Osteoblast (primary cell): ENCODE results near the gene SNAP29. TPM values are rescaled to one million over a fixed set of nuclear protein-coding genes. Genes with fewer than 3 reads are reported as not detected.
"Not testable (repeated sequence)": the region's sequence is repeated elsewhere in the genome, so short reads cannot be mapped to it uniquely, and the experiment has no call there.

ENCODE experiments used
- DNase-seq: peaks from one replicate; pipeline ENCODE4 v3.0.0; 2011; ENCODE audit warnings: low spot score, mixed read lengths; ENCODE audit not compliant: insufficient read length; ENCODE audit errors: missing footprints
- H2AFZ ChIP-seq: 2 replicates; pipeline ENCODE4 v1.6.0; 2011; ENCODE audit warnings: mild to moderate bottlenecking, low read length
- H3K27ac ChIP-seq: 2 replicates; pipeline ENCODE4 v1.5.1; 2011; ENCODE audit warnings: mild to moderate bottlenecking, low read depth, low read length, moderate library complexity
- H3K27me3 ChIP-seq: 2 replicates; pipeline ENCODE4 v1.6.0; 2012; ENCODE audit warnings: mild to moderate bottlenecking, control low read depth, inconsistent platforms, low read length, moderate library complexity; ENCODE audit not compliant: insufficient read depth
- H3K36me3 ChIP-seq: 2 replicates; pipeline ENCODE4 v1.5.1; 2011; ENCODE audit warnings: mild to moderate bottlenecking, low read length, control low read depth, moderate library complexity; ENCODE audit not compliant: insufficient read depth
- H3K4me1 ChIP-seq: 2 replicates; pipeline ENCODE4 v1.5.1; 2011; ENCODE audit warnings: mild to moderate bottlenecking, low read length, control low read depth, moderate library complexity; ENCODE audit not compliant: insufficient read depth
- H3K4me2 ChIP-seq: 2 replicates; pipeline ENCODE4 v1.6.0; 2011; ENCODE audit warnings: mild to moderate bottlenecking, low read length; ENCODE audit not compliant: insufficient read depth
- H3K4me3 ChIP-seq: fragments of 200-600 bp; sonication (generic); 3 replicates; pipeline ENCODE4 v1.5.1; 2012; ENCODE audit warnings: mild to moderate bottlenecking, low read length, inconsistent platforms; ENCODE audit not compliant: insufficient read depth
- H3K79me2 ChIP-seq: 2 replicates; pipeline ENCODE4 v1.6.0; 2012; ENCODE audit warnings: mild to moderate bottlenecking, low read length, control low read depth, inconsistent platforms; ENCODE audit not compliant: insufficient read depth
- H3K9me3 ChIP-seq: 2 replicates; pipeline ENCODE4 v1.5.1; 2011; ENCODE audit warnings: low read depth, low read length, control low read depth
- H4K20me1 ChIP-seq: 2 replicates; pipeline ENCODE4 v1.6.0; 2012; ENCODE audit warnings: mild to moderate bottlenecking, low read length, control low read depth; ENCODE audit not compliant: insufficient read depth
- total RNA-seq: library from RNA; depleted of rRNA; stranded (reverse); fragments of >200 nt; gene quantifications from 2 replicates; pipeline ENCODE4 v1.2.3, GENCODE V29; 2012
- TF ChIP-seq, protein P1 (sequence below): IDR thresholded peaks from 2 replicates; pipeline ENCODE4 v1.5.1; 2011; ENCODE audit warnings: mild to moderate bottlenecking, low read depth, low read length, moderate library complexity; ENCODE audit errors: extremely low read depth

SNAP29 gene
- total RNA-seq, 1 donor: 13.0 TPM

DNA sequence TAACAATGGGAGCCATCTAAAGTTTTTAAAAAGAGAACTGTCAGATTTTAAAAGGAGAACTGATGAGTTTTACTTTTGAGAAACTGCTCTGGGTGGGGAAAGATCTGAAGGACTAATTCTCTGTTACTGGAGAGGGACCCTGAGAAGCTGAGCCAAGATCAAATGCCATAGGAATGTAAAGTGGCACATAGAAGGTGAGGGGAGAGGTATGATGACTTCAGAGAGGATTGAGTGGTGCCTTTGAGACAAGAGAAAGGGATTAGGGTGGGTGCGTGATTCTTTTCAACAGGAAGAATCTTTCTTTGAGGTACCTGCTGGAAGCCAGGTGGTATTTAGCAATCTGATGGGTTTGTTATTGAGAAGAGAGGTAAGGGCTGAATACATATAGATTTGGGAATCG, 67.4 kb downstream of the SNAP29 start:
- H3K27me3 ChIP-seq: no peaks in the 10 kb centered on the region
- H3K4me1 ChIP-seq: peaks cover 7% of the 10 kb centered on the region
- no peak overlapping the region for H3K27ac ChIP-seq
- DNase-seq: no peak
- H3K4me2 ChIP-seq: no peak overlapping the region
- H3K9me3 ChIP-seq: no peaks in the 10 kb centered on the region
- TF ChIP-seq, protein P1, sequence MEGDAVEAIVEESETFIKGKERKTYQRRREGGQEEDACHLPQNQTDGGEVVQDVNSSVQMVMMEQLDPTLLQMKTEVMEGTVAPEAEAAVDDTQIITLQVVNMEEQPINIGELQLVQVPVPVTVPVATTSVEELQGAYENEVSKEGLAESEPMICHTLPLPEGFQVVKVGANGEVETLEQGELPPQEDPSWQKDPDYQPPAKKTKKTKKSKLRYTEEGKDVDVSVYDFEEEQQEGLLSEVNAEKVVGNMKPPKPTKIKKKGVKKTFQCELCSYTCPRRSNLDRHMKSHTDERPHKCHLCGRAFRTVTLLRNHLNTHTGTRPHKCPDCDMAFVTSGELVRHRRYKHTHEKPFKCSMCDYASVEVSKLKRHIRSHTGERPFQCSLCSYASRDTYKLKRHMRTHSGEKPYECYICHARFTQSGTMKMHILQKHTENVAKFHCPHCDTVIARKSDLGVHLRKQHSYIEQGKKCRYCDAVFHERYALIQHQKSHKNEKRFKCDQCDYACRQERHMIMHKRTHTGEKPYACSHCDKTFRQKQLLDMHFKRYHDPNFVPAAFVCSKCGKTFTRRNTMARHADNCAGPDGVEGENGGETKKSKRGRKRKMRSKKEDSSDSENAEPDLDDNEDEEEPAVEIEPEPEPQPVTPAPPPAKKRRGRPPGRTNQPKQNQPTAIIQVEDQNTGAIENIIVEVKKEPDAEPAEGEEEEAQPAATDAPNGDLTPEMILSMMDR: no peak
- H3K36me3 ChIP-seq: no peaks in the 10 kb centered on the region
- peaks cover 52% of the 10 kb centered on the region for H4K20me1 ChIP-seq
- H2AFZ ChIP-seq: no peak overlapping the region
- H3K79me2 ChIP-seq: peaks cover 97% of the 10 kb centered on the region
- H3K4me3 ChIP-seq: no peak overlapping the region

DNA sequence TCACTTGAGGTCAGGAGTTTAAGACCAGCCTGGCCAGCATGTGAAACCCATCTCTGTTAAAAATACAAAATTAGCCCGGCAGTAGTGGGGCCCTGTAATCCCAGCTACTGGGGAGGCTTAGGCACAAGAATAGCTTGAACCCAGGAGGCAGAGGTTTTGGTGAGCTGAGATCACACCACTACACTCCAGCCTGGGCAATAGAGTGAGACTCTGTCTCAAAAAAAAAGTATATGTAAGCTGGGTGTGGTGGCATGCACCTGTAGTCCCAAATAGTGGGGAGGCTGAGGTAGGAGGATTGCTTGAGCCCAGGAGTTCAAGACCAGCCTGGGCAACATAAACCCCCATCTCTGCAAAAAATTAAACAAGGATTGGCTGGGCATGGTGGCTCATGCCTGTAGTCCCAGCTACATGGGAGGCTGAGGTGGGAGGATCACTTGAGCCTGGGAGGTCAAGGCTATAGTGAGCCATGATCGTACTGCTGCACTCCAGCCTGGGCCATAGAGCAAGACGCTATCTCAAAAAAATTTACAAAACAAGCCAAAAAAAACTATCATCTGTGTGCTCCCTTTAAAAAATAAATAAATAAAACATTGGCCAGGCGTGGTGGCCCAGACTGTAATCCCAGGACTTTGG, 69.2 kb downstream of the SNAP29 start:
- H3K4me2 ChIP-seq: no peak overlapping the region
- H3K79me2 ChIP-seq: peaks cover 96% of the 10 kb centered on the region
- H3K27ac ChIP-seq: no peak overlapping the region
- no peak overlapping the region for H3K4me3 ChIP-seq
- peaks cover 57% of the 10 kb centered on the region for H4K20me1 ChIP-seq
- TF ChIP-seq, protein P1: no peak
- no peaks in the 10 kb centered on the region for H3K27me3 ChIP-seq
- DNase-seq: no peak
- H2AFZ ChIP-seq: no peak overlapping the region
- H3K9me3 ChIP-seq: no peaks in the 10 kb centered on the region
- no peaks in the 10 kb centered on the region for H3K4me1 ChIP-seq
- no peaks in the 10 kb centered on the region for H3K36me3 ChIP-seq

DNA sequence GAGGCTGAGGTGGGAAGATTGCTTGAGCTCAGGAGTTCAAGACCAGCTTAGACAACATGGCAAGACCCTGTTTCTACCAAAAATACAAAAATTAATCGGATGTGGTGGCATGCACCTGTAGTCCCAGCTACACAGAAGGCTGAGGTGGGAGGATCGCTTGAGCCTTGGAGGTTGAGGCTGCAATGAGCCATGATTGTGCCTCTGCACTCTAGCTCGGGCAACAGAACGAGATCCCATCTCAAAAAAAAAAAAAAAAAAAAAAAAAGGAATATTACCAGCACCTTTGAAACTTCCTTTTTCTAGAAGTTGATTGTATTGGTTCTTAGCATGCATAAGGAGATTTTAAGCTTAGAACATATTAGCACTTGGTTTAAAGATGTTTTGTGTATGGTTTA, 69.8 kb downstream of the SNAP29 start:
- H3K4me1 ChIP-seq: no peaks in the 10 kb centered on the region
- no peaks in the 10 kb centered on the region for H3K9me3 ChIP-seq
- no peak overlapping the region for H3K4me2 ChIP-seq
- DNase-seq: no peak
- no peak overlapping the region for H3K27ac ChIP-seq
- no peak overlapping the region for H3K4me3 ChIP-seq
- H3K79me2 ChIP-seq: peaks cover 96% of the 10 kb centered on the region
- peaks cover 57% of the 10 kb centered on the region for H4K20me1 ChIP-seq
- H3K27me3 ChIP-seq: no peaks in the 10 kb centered on the region
- H2AFZ ChIP-seq: no peak overlapping the region
- TF ChIP-seq, protein P1: no peak
- peaks cover 2% of the 10 kb centered on the region for H3K36me3 ChIP-seq

DNA sequence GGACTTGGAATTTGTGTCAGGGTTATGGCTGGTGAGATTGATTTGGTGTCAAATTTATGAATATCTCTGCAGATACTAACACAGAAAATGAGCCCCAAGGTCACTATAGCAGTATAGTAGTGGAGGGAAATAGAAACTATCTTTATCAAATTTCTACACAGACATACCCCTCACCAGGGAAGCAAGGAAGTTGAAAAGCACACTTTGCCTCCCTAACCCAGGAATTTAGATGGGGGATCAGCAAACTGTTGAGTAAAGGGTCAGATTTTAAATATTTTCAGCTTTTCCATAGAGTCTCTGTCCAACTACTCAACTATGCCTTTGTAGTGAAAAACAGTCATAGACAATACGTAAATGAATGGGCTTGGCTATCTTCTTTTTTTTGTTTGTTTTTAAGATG, 71.2 kb downstream of the SNAP29 start:
- H4K20me1 ChIP-seq: peaks cover 55% of the 10 kb centered on the region

DNA sequence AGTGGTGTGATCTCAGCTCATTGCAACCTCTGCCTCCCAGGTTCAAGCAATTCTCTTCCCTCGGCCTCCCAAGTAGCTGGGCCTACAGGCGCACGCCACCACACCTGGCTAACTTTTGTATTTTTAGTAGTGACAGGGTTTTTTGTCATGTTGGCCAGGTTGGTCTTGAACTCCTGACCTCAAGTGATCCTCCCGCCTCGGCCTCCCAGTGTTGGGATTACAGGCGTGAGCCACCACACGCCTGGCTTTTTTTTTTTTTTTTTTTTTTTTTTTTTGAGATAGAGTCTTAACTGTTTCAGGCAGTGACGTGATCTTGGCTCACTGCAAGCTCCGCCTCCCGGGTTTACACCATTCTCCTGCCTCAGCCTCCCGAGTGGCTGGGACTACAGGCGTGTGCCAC, 71.6 kb downstream of the SNAP29 start:
- not testable (repeated sequence) for H2AFZ ChIP-seq, H3K4me3 ChIP-seq, H3K27ac ChIP-seq, H3K4me2 ChIP-seq, H3K4me1 ChIP-seq, H3K9me3 ChIP-seq, DNase-seq, H3K27me3 ChIP-seq
- H3K36me3 ChIP-seq: peaks cover 17% of the 10 kb centered on the region
- peaks cover 60% of the 10 kb centered on the region for H4K20me1 ChIP-seq
- H3K79me2 ChIP-seq: peaks cover 96% of the 10 kb centered on the region

More for the DNA sequence above, 71.2 kb downstream of the SNAP29 start:
- H2AFZ ChIP-seq: no peak overlapping the region
- no peaks in the 10 kb centered on the region for H3K27me3 ChIP-seq
- no peak for DNase-seq
- no peaks in the 10 kb centered on the region for H3K9me3 ChIP-seq
- H3K4me1 ChIP-seq: no peaks in the 10 kb centered on the region
- H3K4me3 ChIP-seq: no peak overlapping the region
- peaks cover 13% of the 10 kb centered on the region for H3K36me3 ChIP-seq
- H3K79me2 ChIP-seq: peaks cover 96% of the 10 kb centered on the region
- H3K27ac ChIP-seq: no peak overlapping the region
- TF ChIP-seq, protein P1: no peak
- no peak overlapping the region for H3K4me2 ChIP-seq
